ENCODE measurements around the gene MAD1L1.
"Not testable (repeated sequence)": the region's sequence is repeated elsewhere in the genome, so short reads cannot be mapped to it uniquely, and the experiment has no call there.

The MAD1L1 gene

DNA sequence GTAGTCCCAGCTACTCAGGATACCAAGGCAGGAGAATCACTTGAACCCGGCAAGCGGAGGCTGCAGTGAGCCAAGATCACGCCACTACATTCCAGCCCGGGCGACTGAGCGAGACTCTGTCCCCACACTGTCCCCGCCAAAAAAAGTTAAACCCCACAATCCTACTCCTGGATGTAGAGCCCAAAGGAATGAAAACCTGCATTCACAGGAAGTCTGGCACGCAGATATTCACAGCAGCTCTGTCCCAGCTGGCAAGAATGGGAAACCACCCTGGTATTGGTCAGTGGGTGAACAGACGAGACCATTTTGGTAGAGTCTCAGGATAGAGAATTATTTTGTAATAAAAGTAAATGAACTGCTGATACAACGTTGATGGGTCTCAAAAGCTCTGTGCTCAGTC is 225.2 kb downstream of the MAD1L1 start:
- no peak for DNase-seq

DNA sequence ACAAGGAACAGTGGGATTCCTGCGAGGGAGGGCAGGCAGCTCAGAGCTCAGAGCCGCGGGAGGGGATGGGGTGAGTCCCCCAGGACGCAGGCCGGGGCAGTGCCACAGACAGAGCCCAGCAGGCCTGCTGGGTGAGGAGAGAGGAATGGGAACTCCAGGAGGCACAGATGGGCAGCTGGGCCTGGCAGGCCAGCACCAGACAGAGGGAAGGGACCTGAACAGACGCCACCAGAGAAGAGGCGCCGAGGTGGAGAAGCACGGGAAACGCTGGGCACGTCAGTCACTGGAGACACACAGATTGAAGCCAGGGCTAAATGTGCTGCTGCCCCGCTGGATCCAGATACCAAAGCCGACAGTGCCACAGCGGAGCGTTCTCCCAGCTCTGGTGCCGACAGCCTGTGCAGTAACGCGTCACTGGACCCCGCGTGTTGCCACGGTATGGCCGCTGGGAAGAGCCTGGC is 225.8 kb downstream of the MAD1L1 start:
- DNase-seq: no peak

DNA sequence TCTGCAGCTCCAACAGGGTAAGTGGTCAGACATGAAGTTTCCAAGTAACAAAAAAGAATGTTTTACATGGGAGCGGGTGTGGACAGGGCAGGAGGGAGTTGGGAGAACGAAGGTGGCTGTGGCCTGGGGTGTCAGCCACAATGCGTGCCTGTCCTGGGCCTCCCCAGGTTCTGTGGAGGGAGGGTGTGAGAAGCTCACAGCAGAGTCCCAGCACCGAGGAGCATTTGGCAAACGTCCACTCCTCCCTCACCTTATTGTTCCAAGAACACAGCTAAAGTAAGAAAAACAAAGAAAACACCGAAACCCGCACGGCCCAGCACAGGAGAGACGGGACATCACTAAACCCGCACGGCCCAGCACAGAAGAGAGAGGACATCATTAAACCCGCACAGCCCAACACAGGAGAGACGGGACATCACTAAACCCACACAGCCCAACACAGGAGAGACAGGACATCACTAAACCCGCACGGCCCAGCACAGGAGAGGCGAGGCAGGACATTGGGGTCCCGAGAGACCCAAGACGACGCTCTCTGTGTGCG is 226.4 kb downstream of the MAD1L1 start:
- no peak for DNase-seq

DNA sequence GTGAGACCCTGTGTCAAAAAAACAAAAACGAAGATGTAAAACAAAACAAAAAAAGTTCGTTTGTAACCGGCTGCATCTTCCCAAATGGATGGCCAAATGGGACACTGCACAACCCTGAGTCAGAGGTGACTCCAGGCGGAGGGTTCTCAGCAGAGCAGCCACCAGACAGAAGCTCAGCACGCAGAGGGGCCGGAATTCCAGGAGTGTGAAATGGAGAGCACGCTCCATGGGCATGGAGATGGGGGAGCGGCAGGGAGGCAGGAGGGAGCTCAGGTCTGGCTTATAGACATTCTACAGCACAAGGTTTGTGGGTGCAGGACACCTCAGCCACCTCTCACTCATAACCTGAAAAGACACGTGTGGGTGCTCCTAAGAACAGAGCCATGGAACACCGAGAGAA is 227.0 kb downstream of the MAD1L1 start:
- no peak for DNase-seq

DNA sequence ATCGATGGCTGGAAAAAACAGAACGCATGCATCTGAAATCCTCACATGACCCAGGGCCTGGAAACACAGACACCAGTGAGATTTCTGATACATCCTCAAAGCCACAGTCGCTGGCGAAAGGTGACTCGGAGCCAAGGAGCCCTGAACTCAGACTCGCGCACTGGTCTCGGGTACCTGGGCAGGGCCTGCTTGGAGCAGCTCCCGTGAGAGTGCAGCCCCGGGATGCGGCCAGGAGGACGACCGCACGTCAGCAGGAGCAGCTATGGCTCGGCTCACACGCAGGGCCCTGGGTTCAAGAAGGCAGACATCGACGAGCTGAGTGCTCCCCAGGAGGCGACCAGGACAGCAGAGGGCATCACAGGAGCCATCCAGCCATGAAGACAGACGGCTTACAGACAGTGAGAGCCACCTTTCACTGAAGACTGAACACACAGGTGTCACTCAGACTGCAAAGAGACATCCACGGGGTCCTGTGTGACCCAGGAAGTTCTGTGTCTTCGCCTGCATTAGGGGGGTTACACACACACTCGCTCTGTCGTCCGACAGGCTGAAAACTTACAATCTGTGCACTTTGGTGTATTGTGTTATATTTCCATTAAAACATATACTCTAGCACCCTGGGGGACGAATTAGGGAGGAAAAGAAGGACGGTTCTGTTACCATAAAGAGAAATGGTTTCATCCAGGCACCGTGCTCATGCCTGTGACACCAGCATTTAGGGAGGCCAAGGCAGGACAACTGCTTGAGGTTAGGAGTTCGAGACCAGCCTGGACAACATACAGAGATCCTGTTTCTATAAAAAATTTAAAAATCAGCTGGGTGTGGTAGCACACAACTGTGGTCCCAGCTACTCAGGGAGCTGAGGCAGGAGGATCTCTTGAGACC is 227.7 kb downstream of the MAD1L1 start:
- DNase-seq: no peak

DNA sequence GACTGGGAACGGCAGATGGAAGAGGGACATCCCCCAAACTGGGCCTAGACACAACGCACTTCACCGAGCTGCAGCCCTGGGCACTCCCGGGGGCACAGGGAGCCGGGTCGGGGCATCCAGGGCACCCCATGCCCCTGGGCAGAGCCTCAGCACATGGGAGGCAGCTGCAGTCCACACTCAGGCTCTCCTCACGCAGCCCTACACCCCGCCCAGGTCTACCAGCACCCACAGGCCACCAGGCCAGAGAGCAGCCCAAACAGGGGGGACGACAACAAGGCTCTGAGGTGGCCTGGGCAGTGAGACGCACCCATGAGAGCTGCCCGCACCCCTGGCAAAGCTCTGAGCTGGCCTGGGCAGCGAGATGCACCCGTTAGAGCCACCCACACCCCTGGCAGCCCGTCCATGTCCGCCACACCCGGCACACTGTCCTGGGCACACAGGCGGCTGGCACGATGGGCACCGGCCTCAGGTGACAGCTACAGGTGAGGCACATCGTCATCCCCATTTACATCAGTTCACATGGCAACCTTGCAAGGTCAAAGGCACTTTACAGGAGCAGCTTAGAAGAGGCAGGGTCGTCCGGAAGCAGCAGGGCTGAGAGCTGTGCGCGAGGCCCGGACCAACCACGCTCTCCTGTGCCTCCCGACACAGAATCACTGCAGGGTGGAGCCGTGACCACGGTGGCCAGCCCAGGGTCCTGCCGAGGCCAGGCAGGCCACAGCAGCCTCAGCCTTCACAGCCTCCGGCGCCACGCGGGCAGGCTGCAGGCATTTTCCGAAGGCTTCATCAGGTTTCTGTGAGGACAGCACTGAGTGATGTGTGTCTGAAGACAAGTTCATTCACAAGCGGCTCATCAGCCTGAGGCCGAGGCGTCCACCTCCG is 228.6 kb downstream of the MAD1L1 start:
- DNase-seq: no peak

DNA sequence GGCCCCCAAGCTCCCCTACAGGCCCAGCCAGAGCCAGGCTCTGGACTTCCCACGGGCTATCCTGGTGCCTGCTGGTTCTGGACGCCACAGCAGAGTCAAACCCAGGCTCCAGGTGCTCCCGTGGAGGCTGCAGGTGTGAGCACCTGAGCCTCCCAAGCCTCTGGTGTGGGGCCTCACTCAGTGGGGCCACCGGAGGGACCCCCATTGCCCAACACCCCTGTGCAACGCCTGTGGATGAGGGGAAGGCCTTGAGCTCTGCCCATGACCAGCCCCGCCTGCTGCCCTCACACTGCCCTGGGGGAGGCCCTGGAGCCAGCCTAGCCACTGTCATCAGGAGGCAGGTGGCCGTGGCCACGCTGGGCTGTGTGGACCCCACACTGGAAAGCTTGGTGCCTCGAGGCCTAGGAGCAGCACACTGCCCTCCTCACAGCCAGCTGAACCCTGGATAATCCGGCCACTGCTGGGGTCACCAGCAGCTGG is 229.3 kb downstream of the MAD1L1 start:
- no peak for DNase-seq

DNA sequence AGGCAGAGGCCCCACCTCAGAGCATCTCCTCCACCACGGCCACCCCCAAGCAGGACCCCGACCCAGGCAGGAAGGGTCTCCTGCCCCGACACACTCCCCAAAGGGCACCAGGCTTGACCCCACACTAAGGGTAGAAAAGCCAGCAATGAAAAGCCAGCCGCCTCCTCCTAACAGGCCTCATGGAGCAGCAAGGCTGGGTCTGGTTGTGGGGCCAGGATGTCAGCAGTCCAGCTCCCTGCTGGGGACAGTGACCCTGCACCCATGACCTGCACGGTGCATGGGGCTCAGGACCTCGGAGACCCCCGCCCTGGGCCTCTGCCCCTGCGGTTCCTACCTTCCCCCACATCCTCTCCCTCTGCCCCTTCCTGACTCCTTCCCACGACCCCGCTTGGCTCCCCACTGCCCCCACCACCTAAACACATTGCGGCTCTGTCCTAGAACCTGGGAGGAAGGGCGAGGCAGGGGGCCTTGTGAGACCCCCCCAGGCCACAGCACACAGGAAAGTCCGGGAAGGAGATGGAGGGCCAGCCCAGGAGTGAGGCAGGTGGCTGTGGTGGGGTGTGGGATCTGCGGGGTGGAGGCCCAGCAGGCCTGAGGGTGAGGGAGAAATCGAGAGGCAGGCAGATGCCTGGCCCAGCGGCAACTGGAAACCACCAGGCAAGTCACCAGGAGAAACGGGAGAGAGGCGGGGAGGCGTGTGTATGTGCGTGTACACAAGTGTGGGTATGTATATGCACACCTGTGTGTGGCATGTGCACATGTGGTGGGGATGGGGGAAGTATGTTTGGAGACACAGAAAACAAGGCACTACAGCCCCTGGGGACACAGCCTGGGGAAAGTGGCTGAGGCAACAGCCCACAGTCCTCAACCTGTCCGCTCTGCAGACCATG is 229.9 kb downstream of the MAD1L1 start:
- no peak for DNase-seq

DNA sequence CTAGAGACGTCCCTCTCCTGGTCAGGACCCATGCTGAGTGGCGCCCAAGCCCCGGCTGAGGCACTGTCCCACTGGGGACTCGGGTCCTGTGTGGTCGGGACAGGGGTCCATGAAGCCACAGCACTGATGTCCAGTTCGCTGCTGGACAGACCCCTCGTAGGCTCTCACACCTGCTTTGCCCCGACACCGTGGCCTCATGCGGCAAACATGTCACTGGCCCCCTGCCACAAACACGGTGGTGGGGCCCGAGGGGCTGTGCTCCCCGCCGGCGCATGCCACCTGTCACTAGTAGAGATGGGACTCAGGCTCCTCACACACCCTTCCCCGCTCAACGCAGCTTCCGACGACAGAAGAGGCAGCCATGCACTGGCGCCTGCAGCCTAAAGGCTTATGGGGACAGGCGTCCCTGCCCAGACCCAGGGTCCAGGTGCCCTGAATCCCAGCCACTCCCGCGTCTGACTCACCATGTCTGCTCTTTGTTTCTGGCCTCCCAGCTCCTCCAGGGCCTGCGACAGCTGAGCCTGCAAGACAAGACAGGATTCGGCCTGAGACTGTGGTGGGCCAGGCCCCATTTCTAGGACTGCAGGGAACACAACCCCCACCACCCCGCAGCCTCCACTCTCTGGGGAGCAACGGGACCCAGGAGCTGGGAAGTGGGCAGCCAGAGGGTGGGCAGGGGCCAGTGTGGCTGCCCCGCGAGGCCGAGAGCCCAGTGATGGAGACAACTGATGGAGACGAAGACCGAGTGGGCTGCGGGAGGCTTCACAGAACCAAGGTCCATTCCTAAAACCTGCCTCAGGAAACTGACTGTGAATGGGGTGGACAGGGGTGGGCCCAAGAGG is 230.9 kb downstream of the MAD1L1 start:
- DNase-seq: no peak

DNA sequence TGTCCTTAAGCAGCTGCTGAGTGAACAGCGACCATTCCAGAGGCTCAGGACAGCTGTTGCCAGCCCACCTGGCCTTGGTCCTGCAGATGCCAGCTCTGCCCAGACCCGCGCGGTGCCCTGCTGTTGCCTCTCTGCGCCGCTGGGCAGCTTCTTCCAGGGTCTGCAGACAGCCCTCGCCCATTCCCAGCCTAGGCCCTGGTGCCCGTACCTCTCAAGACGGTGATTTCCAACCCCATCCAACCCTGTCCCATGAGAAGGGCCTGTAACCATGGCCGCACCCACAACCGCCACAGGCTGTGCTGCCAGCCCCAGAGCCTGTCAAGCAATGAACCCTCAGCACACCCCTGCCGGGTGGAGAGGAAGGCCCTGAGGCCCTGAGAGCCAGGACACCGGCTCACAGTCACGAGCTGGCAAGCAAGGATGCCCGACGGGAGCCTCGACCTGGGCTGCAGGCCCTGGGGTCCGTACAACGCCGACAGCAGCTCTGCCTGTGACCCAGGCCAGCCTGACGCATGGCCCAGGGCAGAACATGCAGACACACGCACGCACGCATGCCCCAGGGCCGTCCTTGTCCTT is 231.9 kb downstream of the MAD1L1 start:
- DNase-seq: no peak

DNA sequence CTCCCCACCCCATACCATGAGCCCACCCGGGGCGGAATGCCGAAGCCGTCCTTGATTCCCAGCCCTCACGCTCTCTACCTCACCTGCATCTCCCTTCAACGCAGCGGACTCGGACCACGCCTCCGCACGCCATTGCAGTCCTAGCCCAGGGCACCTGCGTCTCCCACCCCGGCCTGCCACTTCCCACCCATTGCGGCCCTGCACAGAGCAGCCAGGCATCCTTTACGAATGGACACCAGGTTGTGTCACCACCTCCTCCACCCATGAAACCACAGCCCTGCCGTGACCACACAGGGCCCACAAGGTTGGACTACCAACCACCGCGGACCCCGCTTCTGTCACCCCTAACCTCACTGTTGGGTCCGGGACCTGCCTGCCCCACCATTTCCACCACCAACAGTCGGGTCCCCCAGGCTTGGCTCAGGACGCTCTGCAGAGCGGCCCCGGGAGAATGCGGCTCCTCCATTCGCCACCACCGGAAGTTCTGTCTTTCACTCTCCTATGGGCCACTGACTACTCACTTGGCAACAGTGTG is 232.5 kb downstream of the MAD1L1 start:
- no peak for DNase-seq

DNA sequence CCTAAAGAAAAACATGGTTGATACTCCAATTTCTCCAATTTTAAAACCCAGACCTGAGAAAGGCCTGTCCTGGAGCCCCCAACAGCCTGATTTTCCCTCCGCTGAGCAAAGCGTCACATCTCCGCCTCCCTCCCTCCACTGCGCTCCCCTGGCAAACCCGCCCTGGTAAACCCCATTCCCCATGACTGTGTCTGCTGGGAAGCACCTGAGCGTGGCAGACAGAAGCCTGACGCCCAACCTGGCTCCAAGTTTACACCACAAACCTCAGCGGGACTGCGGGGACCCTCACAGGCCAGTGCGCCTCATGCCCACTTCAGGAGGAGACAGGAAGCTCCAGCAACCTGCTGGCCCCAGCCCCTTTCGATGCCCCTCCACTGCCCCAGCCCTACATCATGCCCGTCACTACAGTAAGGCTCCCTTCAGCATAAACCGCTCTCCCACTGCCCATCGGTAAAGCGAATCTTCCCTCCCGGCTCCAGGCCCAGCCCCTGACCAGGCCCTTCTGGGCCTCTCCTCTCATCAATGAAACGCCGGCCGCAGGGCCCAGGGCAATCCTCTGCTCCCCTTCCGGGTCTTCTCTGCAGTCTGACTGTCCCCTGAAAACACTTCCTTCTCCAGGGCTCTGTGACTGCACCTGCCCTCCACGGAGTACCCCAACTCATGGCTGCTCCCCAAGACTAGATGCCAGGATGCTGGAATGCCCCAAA is 233.3 kb downstream of the MAD1L1 start:
- no peak for DNase-seq

DNA sequence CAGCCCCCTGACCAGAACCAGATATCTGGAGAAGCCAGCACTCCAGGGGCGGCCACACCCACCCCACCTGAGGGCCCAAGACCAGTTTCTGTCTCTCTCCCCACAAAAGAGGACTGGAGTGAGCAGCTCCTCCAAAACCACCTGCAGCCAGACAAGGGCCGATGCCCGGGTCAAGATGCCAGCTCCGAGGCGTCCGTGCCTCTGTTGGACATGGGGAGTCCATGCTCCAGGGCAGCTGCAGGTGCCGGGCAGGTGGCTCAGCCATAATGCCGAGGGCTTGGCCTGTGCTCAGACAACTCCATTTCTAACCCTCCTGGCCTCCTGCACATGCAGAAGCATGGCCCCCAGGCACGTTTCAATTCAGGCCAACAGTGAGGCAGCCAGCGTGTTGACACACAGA is 234.6 kb downstream of the MAD1L1 start:
- DNase-seq: no peak

DNA sequence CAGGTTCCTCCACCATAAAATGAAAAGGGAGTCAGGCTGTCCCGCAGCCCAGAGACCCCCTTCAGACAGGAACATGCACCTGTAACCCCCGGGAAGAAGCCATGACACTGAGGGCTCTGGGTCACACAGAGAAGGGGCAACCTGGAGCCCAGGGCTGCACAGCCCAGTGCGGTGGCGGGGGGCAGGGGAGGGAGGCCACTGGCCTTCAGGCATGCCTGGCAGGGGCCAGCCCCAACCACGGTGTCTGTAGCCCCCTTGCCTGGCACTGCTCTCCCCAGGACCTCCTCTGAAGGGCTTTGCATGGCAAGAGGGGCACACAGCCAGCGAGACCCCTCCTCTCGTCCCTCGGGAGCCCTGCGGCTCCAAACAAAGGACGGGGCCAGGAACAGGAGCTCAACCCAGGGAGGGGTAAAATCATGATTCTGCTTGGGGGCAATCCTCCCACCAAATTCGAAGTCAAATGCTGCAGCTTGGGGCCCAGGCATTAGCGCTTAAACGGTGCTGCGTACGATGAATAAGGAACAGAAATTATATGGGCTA is 235.1 kb downstream of the MAD1L1 start:
- no peak for DNase-seq

DNA sequence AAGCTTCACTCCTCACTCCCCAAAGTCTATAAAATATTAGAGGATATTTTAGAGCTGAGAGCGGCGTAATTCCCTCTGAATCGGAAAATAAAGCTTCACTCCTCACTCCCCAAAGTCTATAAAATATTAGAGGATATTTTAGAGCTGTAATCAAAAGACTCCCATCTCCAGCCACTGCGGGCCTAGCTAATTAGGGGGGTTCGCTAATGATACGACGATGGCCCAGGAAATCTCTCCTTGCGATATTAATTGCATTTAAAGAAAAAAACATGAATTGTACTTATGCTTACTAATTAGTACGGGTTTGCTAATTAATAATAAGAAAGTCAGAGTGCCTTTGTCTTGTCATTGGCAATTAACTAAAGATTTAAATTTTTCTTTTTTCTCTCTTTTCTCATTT is 235.9 kb downstream of the MAD1L1 start:
- DNase-seq: no peak

DNA sequence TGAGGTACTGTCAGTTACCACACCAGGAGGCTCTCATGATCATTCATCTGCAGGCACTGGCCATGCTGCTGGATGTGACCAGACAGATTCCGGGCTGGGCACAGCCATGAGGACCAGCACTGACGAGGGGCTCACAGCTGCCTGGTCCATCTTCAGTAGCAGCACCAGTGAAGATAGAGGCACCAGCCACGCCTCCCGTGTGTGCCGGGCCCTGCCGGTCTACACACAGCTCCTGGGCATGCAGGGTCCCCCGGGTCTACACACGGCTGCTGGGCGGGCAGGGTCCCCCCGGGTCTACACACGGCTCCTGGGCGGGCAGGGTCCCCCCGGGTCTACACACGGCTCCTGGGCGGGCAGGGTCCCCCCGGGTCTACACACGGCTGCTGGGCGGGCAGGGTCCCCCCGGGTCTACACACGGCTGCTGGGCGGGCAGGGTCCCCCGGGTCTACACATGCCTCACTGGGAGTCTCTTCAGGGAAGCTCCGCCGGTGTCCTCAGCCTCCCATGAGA is 236.8 kb downstream of the MAD1L1 start:
- not testable (repeated sequence) for DNase-seq

DNA sequence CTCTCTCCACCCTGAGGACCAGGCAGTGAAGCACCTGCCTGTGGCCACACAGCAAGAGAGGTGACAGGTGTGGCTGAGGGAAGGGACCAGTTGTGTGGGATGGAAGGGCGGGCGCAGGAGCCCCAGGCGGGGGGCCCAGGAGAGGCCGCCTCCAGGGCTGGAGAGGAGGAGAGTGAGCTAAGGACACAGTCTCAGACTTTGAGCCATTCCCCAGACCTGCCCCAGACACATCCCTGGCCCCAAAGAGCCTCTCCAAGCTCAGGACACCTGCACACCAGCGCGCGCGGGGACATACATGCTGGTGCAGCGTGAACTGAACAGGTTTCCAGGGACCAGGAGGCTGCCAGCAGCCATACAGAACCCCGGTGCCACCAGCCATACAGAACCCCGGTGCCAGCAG is 237.3 kb downstream of the MAD1L1 start:
- no peak for DNase-seq

DNA sequence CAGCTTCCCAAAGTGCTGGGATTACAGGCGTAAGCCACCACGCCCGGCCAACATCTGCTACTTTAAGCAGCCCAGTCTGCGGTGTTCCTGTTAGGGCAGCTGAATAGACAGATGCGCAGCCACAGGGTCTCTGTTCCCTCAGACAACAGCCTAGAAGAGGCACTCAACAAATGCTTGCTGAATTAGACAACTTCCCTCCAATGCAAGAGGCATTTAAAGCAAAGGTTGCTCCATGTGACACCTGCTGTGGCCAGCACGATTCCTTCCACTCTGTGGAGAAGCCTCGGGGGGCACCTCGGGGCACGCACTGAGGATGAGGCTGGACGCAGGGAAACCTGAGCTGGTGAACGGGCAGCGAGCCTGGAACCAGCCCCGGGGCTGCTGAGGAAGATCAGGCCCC is 237.8 kb downstream of the MAD1L1 start:
- no peak for DNase-seq

Data from NCI-H1105 treated with DMSO at 0.1 percent for 48 hours (cell line).